ENCODE measurements around the gene KCTD16. TPM values are rescaled to one million over a fixed set of nuclear protein-coding genes. Genes with fewer than 3 reads are reported as not detected.

KCTD16 gene
- polyA plus RNA-seq, 1 of the 3 experiments (the other 2 are of a cell fraction) = 0.03 TPM

GRCh38 chr5:144414202-144415029 is 243.7 kb downstream of the KCTD16 start:
- Histone ChIP-seq H3K4me2 (no peak overlapping the region), H3K9me3 (no peaks in the 10 kb centered on the region), H2AFZ (ENCODE audit: low read depth) (no peak overlapping the region), H3K4me3 (ENCODE audit: low read depth in 2 of 2, low read length in 1 of 2) (no peak overlapping the region), H3K79me2 (ENCODE audit: insufficient read depth) (no peaks in the 10 kb centered on the region), H3K27ac (ENCODE audit: low read depth in 2 of 2, low read length in 1 of 2) (no peak overlapping the region), H3K9ac (no peak overlapping the region), H3K27me3 (ENCODE audit: insufficient read depth) (no peaks in the 10 kb centered on the region), H3K9me2 (no peaks in the 10 kb centered on the region), H4K20me1 (ENCODE audit: insufficient read depth) (no peaks in the 10 kb centered on the region), H3K4me1 (ENCODE audit: control insufficient read depth in 1 of 2, insufficient read depth in 2 of 2, low read depth in 1 of 2, low read length in 1 of 2) (no peaks in the 10 kb centered on the region), H3F3A (replicated peaks; ENCODE audit: insufficient read depth) (no peaks in the 10 kb centered on the region), H3K36me3 (replicated peaks in 1 of 2; ENCODE audit: control insufficient read depth in 1 of 2, insufficient read depth in 2 of 2, low read length in 1 of 2) (no peaks in the 10 kb centered on the region)
- ChIA-PET POLR2A (no interaction called here), CTCF (no interaction called here)
- 24% methylated on average over 4 of the region's 4 CpGs for WGBS (ENCODE audit: low lambda C conversion rate)
- DNase-seq = no peak
- TF ChIP-seq RFX5 (IDR thresholded peaks at IDR 0.05; ENCODE audit: low read length) (no peak), EP300 (IDR thresholded peaks at IDR 0.05; ENCODE audit: borderline replicate concordance in 1 of 2, low read depth in 1 of 2, low read length in 1 of 2) (no peak), CHD2 (IDR thresholded peaks at IDR 0.05; ENCODE audit: low read length, partially characterized antibody) (no peak), FOXM1 (IDR thresholded peaks at IDR 0.05; ENCODE audit: low read depth) (no peak), MAX (IDR thresholded peaks at IDR 0.05; ENCODE audit: low read depth) (no peak), TAF1 (IDR thresholded peaks at IDR 0.05; ENCODE audit: borderline replicate concordance, low read depth, low read length) (no peak), GATA2 (CRISPR knock-in tag; IDR thresholded peaks at IDR 0.05) (no peak), RXRA (IDR thresholded peaks at IDR 0.05; ENCODE audit: borderline replicate concordance, low read depth) (no peak), FOXJ3 (CRISPR knock-in tag; IDR thresholded peaks at IDR 0.05) (no peak), TCF12 (IDR thresholded peaks at IDR 0.05) (no peak), RCOR1 (IDR thresholded peaks at IDR 0.05; ENCODE audit: low read length) (no peak), ZBTB33 (IDR thresholded peaks at IDR 0.05; ENCODE audit: borderline replicate concordance, low read depth) (no peak), JUND (IDR thresholded peaks at IDR 0.05) (no peak), PBX3 (IDR thresholded peaks at IDR 0.05) (no peak), USF1 (IDR thresholded peaks at IDR 0.05; ENCODE audit: borderline replicate concordance, low read depth) (no peak), TEAD4 (IDR thresholded peaks at IDR 0.05; ENCODE audit: borderline replicate concordance, insufficient read depth) (no peak), SMC3 (IDR thresholded peaks at IDR 0.05; ENCODE audit: low read depth, low read length) (no peak), NRF1 (IDR thresholded peaks at IDR 0.05; ENCODE audit: low read depth, low read length) (no peak), MEF2A (IDR thresholded peaks at IDR 0.05; ENCODE audit: borderline replicate concordance, low read depth) (no peak)

Data from SK-N-SH (cell line).